Tibial nerve (tissue), 4 donors: Measurements from ENCODE around the gene ST6GALNAC3. TPM values are rescaled to one million over a fixed set of nuclear protein-coding genes. Genes with fewer than 3 reads are reported as not detected.

Experiments
- DNase-seq, 2 donors: peaks; one replicate each; pipeline ENCODE4 v3.0.0-alpha.2; 2019; ENCODE audit warnings: low spot score in 2 of 2
- H3K27ac ChIP-seq, 4 donors: fragments of 200-600 bp; sonication (generic) in 3 of 4; one replicate each; pipeline ENCODE4 v1.5.1; 2017 to 2019; ENCODE audit warnings: mild to moderate bottlenecking in 1 of 4
- H3K27me3 ChIP-seq, 2 donors: fragments of 200-600 bp; sonication (generic) in 1 of 2; one replicate each; pipeline versions ENCODE4 v1.5.1 to v1.6.0; 2017 to 2019
- H3K36me3 ChIP-seq, 3 donors: fragments of 200-600 bp; sonication (generic); one replicate each; pipeline ENCODE4 v1.5.1; 2018 to 2019
- H3K4me1 ChIP-seq, 4 donors: fragments of 200-600 bp; sonication (generic) in 3 of 4; one replicate each; pipeline ENCODE4 v1.5.1; 2017 to 2019
- H3K4me3 ChIP-seq, 4 donors: fragments of 200-600 bp; sonication (generic) in 3 of 4; one replicate each; pipeline ENCODE4 v1.5.1; 2017 to 2019; ENCODE audit warnings: mild to moderate bottlenecking in 1 of 4, moderate library complexity in 1 of 4
- H3K9me3 ChIP-seq, 4 donors: fragments of 200-600 bp; sonication (generic) in 3 of 4; one replicate each; pipeline ENCODE4 v1.5.1; 2017 to 2019
- EP300 ChIP-seq, 2 donors: sonication (generic); formaldehyde crosslinking; IDR thresholded peaks; one replicate each; pipeline ENCODE4 v1.6.1; 2017; ENCODE audit warnings: antibody characterized with exemption in 2 of 2, mild to moderate bottlenecking in 1 of 2
- POLR2A ChIP-seq, 2 donors: fragments of 450-650 bp; IDR thresholded peaks; one replicate each; pipeline ENCODE4 v1.6.1; 2017; ENCODE audit warnings: antibody characterized with exemption in 2 of 2, mild to moderate bottlenecking in 2 of 2, moderate library complexity in 2 of 2
- WGBS, 2 donors: methylation state at CpG; one replicate each; pipeline ENCODE4 v1.1.5; 2018; 5-methylcytosine and 5-hydroxymethylcytosine counted together
- total RNA-seq, 4 donors: library from RNA; depleted of rRNA; stranded (reverse); fragments of >200 nt; gene quantifications; one replicate each; pipeline ENCODE4 v1.1.0, GENCODE V29; 2016
- TF ChIP-seq, protein P1 (sequence below), 5 experiments: fragments of 200-600 bp in 3 of 5; fragments of 450-650 bp in 2 of 5; sonication (generic) in 3 of 5; IDR thresholded peaks; one replicate each; pipeline ENCODE4 v1.5.1; 2016 to 2019; ENCODE audit warnings: antibody characterized with exemption in 5 of 5, mild to moderate bottlenecking in 3 of 5, moderate library complexity in 2 of 5

Gene ST6GALNAC3
- total RNA-seq, 4 donors from 2014 or later: 2.7 to 6.6 (median 4.9) TPM

- no peaks in the 10 kb centered on the region for H3K4me1 ChIP-seq
- no peaks in the 10 kb centered on the region for H3K9me3 ChIP-seq
- no peak for DNase-seq
- H3K27me3 ChIP-seq: no peaks in the 10 kb centered on the region
- TF ChIP-seq, protein P1, sequence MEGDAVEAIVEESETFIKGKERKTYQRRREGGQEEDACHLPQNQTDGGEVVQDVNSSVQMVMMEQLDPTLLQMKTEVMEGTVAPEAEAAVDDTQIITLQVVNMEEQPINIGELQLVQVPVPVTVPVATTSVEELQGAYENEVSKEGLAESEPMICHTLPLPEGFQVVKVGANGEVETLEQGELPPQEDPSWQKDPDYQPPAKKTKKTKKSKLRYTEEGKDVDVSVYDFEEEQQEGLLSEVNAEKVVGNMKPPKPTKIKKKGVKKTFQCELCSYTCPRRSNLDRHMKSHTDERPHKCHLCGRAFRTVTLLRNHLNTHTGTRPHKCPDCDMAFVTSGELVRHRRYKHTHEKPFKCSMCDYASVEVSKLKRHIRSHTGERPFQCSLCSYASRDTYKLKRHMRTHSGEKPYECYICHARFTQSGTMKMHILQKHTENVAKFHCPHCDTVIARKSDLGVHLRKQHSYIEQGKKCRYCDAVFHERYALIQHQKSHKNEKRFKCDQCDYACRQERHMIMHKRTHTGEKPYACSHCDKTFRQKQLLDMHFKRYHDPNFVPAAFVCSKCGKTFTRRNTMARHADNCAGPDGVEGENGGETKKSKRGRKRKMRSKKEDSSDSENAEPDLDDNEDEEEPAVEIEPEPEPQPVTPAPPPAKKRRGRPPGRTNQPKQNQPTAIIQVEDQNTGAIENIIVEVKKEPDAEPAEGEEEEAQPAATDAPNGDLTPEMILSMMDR (IDR thresholded peaks at IDR 0.05): no peak
- TF ChIP-seq EP300 (IDR thresholded peaks at IDR 0.05): no peak
- no peak overlapping the region for H3K4me3 ChIP-seq
- no peaks in the 10 kb centered on the region for H3K36me3 ChIP-seq
- no peak overlapping the region for H3K27ac ChIP-seq
- 50 to 60% methylated on average over 2 of the region's 2 CpGs for WGBS, 2 donors
These were observed 539.3 kb downstream of the ST6GALNAC3 start for GRCh38 chr1:76613886-76614285.

GRCh38 chr1:76615253-76616035, 540.9 kb downstream of the ST6GALNAC3 start:
- H3K27me3 ChIP-seq: no peaks in the 10 kb centered on the region
- TF ChIP-seq EP300 (IDR thresholded peaks at IDR 0.05) (no peak), POLR2A (IDR thresholded peaks at IDR 0.05) (no peak)
- TF ChIP-seq, protein P1 (IDR thresholded peaks at IDR 0.05): no peak
- no peak overlapping the region for H3K4me3 ChIP-seq
- no peaks in the 10 kb centered on the region for H3K9me3 ChIP-seq
- H3K36me3 ChIP-seq: no peaks in the 10 kb centered on the region
- 43 to 59% methylated on average over 3 of the region's 3 CpGs for WGBS, 2 donors
- no peak overlapping the region for H3K27ac ChIP-seq
- H3K4me1 ChIP-seq: no peaks in the 10 kb centered on the region
- DNase-seq: no peak

GRCh38 chr1:76620371-76620770, 545.8 kb downstream of the ST6GALNAC3 start:
- TF ChIP-seq EP300 (IDR thresholded peaks at IDR 0.05): no peak
- no peak for TF ChIP-seq POLR2A (IDR thresholded peaks at IDR 0.05)
- TF ChIP-seq, protein P1 (IDR thresholded peaks at IDR 0.05): no peak
- no peaks in the 10 kb centered on the region for H3K4me1 ChIP-seq
- no peaks in the 10 kb centered on the region for H3K9me3 ChIP-seq
- no peaks in the 10 kb centered on the region for H3K36me3 ChIP-seq
- H3K27ac ChIP-seq: no peak overlapping the region
- H3K27me3 ChIP-seq: no peaks in the 10 kb centered on the region
- no peak overlapping the region for H3K4me3 ChIP-seq
- no peak for DNase-seq
- 91 to 95% methylated on average over 4 of the region's 4 CpGs for whole genome bisulfite sequencing, 2 donors

DNA sequence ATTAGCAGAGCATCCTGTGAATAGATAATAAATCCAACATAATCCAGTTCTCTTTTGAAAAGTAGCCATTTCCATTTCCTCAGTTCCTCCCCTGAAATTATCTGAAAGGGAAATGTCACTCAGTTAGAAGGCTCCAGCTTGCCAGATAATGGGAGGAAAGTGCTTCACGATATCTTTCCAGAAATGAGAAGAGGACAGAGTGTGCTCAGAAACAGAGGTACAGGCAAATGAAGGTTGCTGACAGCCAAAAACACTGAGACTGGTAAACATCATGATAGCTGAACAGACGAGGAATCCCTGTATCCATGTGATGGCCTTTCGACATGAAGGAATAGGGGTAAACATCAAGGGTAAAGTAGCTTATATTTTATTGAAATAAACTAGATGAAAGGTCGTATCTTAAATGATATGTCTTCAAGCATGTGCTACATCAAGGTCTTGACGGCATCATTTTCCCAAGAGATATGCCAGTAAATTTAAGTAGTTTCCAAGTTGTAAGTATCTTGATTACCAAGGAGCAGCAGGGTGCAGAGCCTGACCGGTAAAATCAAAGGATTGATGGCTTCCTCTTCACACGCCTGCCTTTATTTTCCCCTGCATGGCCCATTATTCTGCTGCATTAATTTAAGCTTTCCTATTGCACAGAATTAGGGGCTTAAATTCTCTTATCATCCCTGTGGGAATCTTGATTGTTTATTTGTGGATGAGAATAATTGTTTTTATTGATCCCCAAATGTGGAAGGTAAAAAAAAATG, 548.4 kb downstream of the ST6GALNAC3 start:
- no peaks in the 10 kb centered on the region for H3K27me3 ChIP-seq
- no peak for DNase-seq
- H3K36me3 ChIP-seq: no peaks in the 10 kb centered on the region
- H3K4me3 ChIP-seq: no peak overlapping the region
- WGBS, 2 donors: 74 to 78% methylated on average over 7 of the region's 7 CpGs
- TF ChIP-seq, protein P1 (IDR thresholded peaks at IDR 0.05): no peak
- H3K4me1 ChIP-seq: no peaks in the 10 kb centered on the region
- H3K27ac ChIP-seq: no peak overlapping the region
- no peaks in the 10 kb centered on the region for H3K9me3 ChIP-seq
